Measurements from ENCODE around the gene LPCAT4.

- TF ChIP-seq CTCF (IDR thresholded peaks at IDR 0.05; ENCODE audit: borderline replicate concordance, extremely low read depth, low read length, poor library complexity, severe bottlenecking) (no peak), EZH2 (IDR thresholded peaks at IDR 0.05; ENCODE audit: borderline replicate concordance, low read depth, low read length, severe bottlenecking) (no peak)
Observed at GRCh38 chr15:34332553-34333120, 34.4 kb downstream of the LPCAT4 start.
